Measurements from ENCODE around the gene MINK1.

The MINK1 gene

GRCh38 chr17:4833178-4833940 is at the start of gene MINK1:
MINK1 (plus strand) TSS chr17:4833340; CDS start chr17:4833584, 244 bp downstream.
- no peaks in the 10 kb centered on the region for H3K27me3 ChIP-seq (ENCODE audit: control insufficient read depth, insufficient read depth, low read length)
- H3K4me3 ChIP-seq (ENCODE audit: low read length): peak within 1 kb of the TSS; percentile 88
- peaks cover 6% of the 10 kb centered on the region for H3K4me1 ChIP-seq (ENCODE audit: control insufficient read depth, insufficient read depth, low read length)
- peak within 1 kb of the TSS; percentile 70 for H3K9ac ChIP-seq (ENCODE audit: low read length)
- peak within 1 kb of the TSS; percentile 80 for H3K27ac ChIP-seq (ENCODE audit: low read depth, low read length)
- H3K36me3 ChIP-seq (ENCODE audit: control insufficient read depth, insufficient read depth, low read length): no peaks in the 10 kb centered on the region

GRCh38 chr17:4785311-4786105 is 47.6 kb upstream of the MINK1 start:
- no peaks in the 10 kb centered on the region for H3K4me1 ChIP-seq (ENCODE audit: control insufficient read depth, insufficient read depth, low read length)
- peak overlapping the region; percentile 55 for H3K4me3 ChIP-seq (ENCODE audit: low read length)
- no peak overlapping the region for H3K27ac ChIP-seq (ENCODE audit: low read depth, low read length)
- no peaks in the 10 kb centered on the region for H3K36me3 ChIP-seq (ENCODE audit: control insufficient read depth, insufficient read depth, low read length)
- no peak overlapping the region for H3K9ac ChIP-seq (ENCODE audit: low read length)
- H3K27me3 ChIP-seq (ENCODE audit: control insufficient read depth, insufficient read depth, low read length): peaks cover 8% of the 10 kb centered on the region

DNA sequence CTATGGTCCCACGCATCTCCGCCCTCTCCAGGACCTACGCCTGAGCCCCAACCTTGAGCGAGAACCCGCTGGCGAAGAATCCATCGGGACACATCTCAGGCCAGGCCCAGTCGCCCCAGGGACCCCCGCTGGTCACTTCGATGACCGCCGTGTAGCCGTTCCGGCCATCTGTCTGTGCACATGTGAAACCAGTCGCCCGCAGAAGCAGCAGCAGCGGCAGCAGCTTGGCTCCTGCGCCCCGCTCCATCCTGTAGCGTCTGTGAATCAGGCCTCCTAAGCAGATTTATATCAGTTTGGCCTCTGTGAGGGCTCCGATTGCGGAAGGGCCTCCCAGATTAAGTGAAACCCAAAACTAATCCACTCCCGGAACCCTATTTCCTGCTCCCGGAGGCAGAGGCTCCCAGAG is 47.0 kb upstream of the MINK1 start, which contains the start of gene VMO1:
Gene VMO1, minus strand, starts transcription at position 259 of the 406 bp plus-strand sequence. Its CDS starts 12 bp downstream, at position 247.
- Histone ChIP-seq H3K27me3 (ENCODE audit: control insufficient read depth, insufficient read depth, low read length) (peaks cover 8% of the 10 kb centered on the region), H3K27ac (ENCODE audit: low read depth, low read length) (no peak within 1 kb of the TSS), H3K4me1 (ENCODE audit: control insufficient read depth, insufficient read depth, low read length) (no peaks in the 10 kb centered on the region), H3K9ac (ENCODE audit: low read length) (no peak within 1 kb of the TSS), H3K4me3 (ENCODE audit: low read length) (peak within 1 kb of the TSS; percentile 55), H3K36me3 (ENCODE audit: control insufficient read depth, insufficient read depth, low read length) (no peaks in the 10 kb centered on the region)

- Histone ChIP-seq H3K9ac (ENCODE audit: low read length) (no peak overlapping the region), H3K4me1 (ENCODE audit: control insufficient read depth, insufficient read depth, low read length) (no peaks in the 10 kb centered on the region), H3K27ac (ENCODE audit: low read depth, low read length) (no peak overlapping the region), H3K27me3 (ENCODE audit: control insufficient read depth, insufficient read depth, low read length) (peaks cover 8% of the 10 kb centered on the region), H3K4me3 (ENCODE audit: low read length) (peak overlapping the region; percentile 55), H3K36me3 (ENCODE audit: control insufficient read depth, insufficient read depth, low read length) (no peaks in the 10 kb centered on the region)
Measured at GRCh38 chr17:4786516-4786915, 46.6 kb upstream of the MINK1 start.

DNA sequence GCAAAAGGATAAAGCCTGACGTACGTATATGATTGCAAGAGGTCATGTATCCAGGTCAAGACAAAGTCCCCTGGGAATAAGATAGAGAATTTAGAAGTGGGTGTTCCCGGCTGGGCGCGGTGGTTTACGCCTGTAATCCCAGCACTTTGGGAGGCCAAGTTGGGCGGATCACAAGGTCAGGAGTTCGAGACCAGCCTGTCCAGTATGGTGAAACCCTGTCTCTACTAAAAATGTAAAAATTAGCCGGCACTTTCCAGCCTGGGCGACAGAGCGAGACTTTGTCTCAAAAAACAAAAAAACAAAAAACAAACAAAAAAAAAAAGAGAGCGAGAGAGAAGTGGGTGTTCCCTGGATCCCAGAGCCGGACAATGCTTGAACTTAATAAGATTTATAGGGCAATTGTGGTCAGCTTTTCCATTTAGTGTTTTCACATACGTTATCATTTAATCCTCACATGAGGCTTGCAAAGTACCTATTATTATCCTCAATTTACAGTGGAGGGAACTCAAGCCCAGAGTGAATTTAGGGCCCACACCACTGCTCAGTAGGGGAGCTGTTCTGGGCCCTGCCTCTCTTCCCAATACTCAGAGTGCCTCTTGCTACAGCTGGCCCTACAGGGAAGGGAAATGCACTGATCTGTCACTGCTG is 44.9 kb upstream of the MINK1 start:
- Histone ChIP-seq H3K27me3 (ENCODE audit: control insufficient read depth, insufficient read depth, low read length) (no peaks in the 10 kb centered on the region), H3K27ac (ENCODE audit: low read depth, low read length) (no peak overlapping the region), H3K4me3 (ENCODE audit: low read length) (peak overlapping the region; percentile 80), H3K36me3 (ENCODE audit: control insufficient read depth, insufficient read depth, low read length) (no peaks in the 10 kb centered on the region), H3K4me1 (ENCODE audit: control insufficient read depth, insufficient read depth, low read length) (no peaks in the 10 kb centered on the region), H3K9ac (ENCODE audit: low read length) (no peak overlapping the region)

- Histone ChIP-seq H3K4me3 (ENCODE audit: low read length) (peak within 1 kb of the TSS; percentile 80), H3K9ac (ENCODE audit: low read length) (peak within 1 kb of the TSS; percentile 56), H3K4me1 (ENCODE audit: control insufficient read depth, insufficient read depth, low read length) (no peaks in the 10 kb centered on the region), H3K27ac (ENCODE audit: low read depth, low read length) (peak within 1 kb of the TSS; percentile 89), H3K27me3 (ENCODE audit: control insufficient read depth, insufficient read depth, low read length) (no peaks in the 10 kb centered on the region), H3K36me3 (ENCODE audit: control insufficient read depth, insufficient read depth, low read length) (no peaks in the 10 kb centered on the region)
Measured at GRCh38 chr17:4788807-4789700, 44.1 kb upstream of the MINK1 start, which contains the start of gene GLTPD2. GLTPD2 (plus strand) TSS chr17:4788964; CDS start chr17:4789012, 48 bp downstream.

GRCh38 chr17:4789701-4789950 is 43.5 kb upstream of the MINK1 start:
- Histone ChIP-seq H3K27me3 (ENCODE audit: control insufficient read depth, insufficient read depth, low read length) (no peaks in the 10 kb centered on the region), H3K9ac (ENCODE audit: low read length) (peak overlapping the region; percentile 56), H3K36me3 (ENCODE audit: control insufficient read depth, insufficient read depth, low read length) (no peaks in the 10 kb centered on the region), H3K27ac (ENCODE audit: low read depth, low read length) (peak overlapping the region; percentile 89), H3K4me1 (ENCODE audit: control insufficient read depth, insufficient read depth, low read length) (no peaks in the 10 kb centered on the region), H3K4me3 (ENCODE audit: low read length) (peak overlapping the region; percentile 80)

- H3K27ac ChIP-seq (ENCODE audit: low read depth, low read length): peak overlapping the region; percentile 89
- no peaks in the 10 kb centered on the region for H3K27me3 ChIP-seq (ENCODE audit: control insufficient read depth, insufficient read depth, low read length)
- H3K4me3 ChIP-seq (ENCODE audit: low read length): peak overlapping the region; percentile 80
- no peaks in the 10 kb centered on the region for H3K4me1 ChIP-seq (ENCODE audit: control insufficient read depth, insufficient read depth, low read length)
- H3K9ac ChIP-seq (ENCODE audit: low read length): peak overlapping the region; percentile 56
- H3K36me3 ChIP-seq (ENCODE audit: control insufficient read depth, insufficient read depth, low read length): no peaks in the 10 kb centered on the region
Measured at GRCh38 chr17:4789951-4790704, 43.0 kb upstream of the MINK1 start.

DNA sequence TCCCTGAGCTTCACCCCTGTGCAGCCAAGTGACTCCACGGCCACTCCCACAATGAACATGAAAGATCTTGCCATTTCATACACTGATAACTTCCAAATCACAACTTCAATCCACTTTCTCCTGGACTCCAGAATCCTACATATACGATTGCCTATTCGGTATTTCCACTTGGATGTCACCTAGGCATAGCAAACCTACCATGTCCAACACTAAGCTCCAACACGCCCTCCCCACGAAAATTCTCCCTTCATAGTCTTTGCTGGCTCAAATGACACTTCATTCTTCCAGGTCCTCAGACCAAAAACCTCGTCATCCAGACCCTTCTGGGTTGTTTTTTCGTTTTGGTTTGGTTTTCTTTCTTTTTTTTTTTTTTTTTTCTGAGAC is 42.4 kb upstream of the MINK1 start:
- H3K27me3 ChIP-seq (ENCODE audit: control insufficient read depth, insufficient read depth, low read length): no peaks in the 10 kb centered on the region
- peak overlapping the region; percentile 80 for H3K4me3 ChIP-seq (ENCODE audit: low read length)
- no peak overlapping the region for H3K9ac ChIP-seq (ENCODE audit: low read length)
- H3K27ac ChIP-seq (ENCODE audit: low read depth, low read length): peak overlapping the region; percentile 89
- no peaks in the 10 kb centered on the region for H3K36me3 ChIP-seq (ENCODE audit: control insufficient read depth, insufficient read depth, low read length)
- H3K4me1 ChIP-seq (ENCODE audit: control insufficient read depth, insufficient read depth, low read length): no peaks in the 10 kb centered on the region

DNA sequence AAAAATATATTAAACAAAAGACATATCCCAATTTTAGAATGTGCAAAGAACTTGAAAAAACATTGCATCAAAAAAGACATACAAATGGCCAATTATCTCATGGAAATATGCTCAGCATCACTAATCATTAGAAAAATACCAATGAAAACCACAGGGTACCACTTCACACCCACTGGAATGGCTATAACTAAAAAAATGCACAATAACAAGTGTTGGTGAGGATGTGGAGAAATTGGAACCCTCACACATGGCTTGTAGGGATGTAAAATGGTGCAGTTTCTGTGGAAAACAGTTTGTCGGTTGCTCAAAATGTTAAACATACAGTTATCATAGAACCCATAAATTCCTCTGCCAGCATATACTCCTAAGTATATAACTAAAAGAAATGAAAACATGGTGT is 38.0 kb upstream of the MINK1 start:
- Histone ChIP-seq H3K27me3 (ENCODE audit: control insufficient read depth, insufficient read depth, low read length) (no peaks in the 10 kb centered on the region), H3K9ac (ENCODE audit: low read length) (no peak overlapping the region), H3K27ac (ENCODE audit: low read depth, low read length) (no peak overlapping the region), H3K36me3 (ENCODE audit: control insufficient read depth, insufficient read depth, low read length) (peaks cover 11% of the 10 kb centered on the region), H3K4me3 (ENCODE audit: low read length) (no peak overlapping the region), H3K4me1 (ENCODE audit: control insufficient read depth, insufficient read depth, low read length) (no peaks in the 10 kb centered on the region)

DNA sequence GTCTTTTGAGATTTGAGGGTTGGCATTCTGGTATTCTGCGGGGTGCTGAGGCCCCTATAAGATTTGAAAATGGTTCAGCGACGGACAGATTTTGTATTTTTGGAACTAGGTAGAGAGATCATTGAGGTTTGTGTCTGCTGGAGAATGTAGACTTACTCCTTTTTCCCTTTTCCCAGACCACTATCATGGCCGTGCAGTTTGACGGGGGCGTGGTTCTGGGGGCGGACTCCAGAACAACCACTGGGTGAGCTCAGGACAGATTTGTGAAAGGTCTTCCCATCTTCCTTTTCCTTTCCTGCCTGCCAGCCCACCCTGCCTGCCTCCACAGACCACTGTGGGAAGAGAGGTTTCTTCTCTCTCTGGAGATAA is 36.6 kb upstream of the MINK1 start:
- Histone ChIP-seq H3K9ac (ENCODE audit: low read length) (no peak overlapping the region), H3K27ac (ENCODE audit: low read depth, low read length) (peak overlapping the region; percentile 77), H3K4me1 (ENCODE audit: control insufficient read depth, insufficient read depth, low read length) (no peaks in the 10 kb centered on the region), H3K27me3 (ENCODE audit: control insufficient read depth, insufficient read depth, low read length) (no peaks in the 10 kb centered on the region), H3K4me3 (ENCODE audit: low read length) (peak overlapping the region; percentile 95), H3K36me3 (ENCODE audit: control insufficient read depth, insufficient read depth, low read length) (peaks cover 11% of the 10 kb centered on the region)

Measured in rectal smooth muscle tissue (tissue), 1 donor.